A549 treated with dexamethasone at 1 μM for 4 hours (cell line): ENCODE results near the gene ZNF195. TPM values are rescaled to one million over a fixed set of nuclear protein-coding genes. Genes with fewer than 3 reads are reported as not detected.

Experiments
- total RNA-seq: library from RNA; stranded (reverse); fragments of 200-300 nt; extraction: Qiagen RNA extraction; gene quantifications from 5 replicates; pipeline ENCODE4 v1.2.3, GENCODE V29; 2022

The ZNF195 gene
- 17.0 to 23.2 TPM (median 18.6 TPM) in 5 replicates for total RNA-seq

DNA sequence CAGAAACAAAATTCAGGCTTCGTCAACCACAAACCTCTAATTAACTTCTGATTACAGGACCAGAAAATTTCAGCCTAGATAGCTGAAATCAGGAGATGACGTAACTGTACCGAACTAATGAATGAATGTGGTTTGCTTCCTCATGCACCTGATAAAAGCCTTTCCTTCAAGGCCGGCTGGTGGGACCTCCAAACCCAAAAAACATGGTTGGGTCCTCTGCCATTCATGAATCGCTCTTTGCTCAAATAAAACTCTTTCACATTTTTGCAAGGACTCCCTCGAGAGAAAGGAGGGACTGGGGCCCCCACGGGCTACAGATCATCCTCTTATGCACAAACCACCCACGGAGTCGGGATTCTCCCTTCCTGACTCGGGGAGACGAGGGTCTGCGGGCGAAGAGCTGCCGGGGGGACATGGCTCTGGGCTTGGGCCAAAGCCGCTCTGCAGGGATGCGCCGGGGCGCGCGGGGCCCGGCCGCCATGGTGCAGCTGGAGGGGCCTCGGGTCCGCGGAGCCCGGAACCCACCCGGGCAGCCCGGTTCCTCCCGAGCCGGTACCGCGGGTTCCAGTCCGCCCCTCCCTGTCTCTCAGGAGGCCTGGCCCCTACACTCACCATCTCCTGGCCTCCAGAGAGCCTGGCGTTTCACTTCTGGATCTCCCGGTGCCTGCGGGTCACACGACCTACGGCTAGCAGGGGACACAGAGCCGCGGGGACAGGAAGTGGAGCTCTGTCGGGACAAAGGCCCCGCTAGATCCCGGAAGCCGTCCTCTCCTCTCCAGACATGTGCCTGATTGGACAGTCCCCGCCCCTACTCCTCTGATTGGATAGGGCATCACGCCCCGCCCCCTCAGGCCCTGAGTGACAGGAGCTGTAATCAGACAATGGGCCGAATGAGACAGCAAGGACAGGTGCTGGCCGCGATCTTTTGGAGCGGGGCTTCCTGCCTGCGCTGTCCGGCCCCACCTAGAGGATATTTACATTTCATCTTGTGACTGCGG, at the start of gene ZNF195:
TSS of gene ZNF195 (minus strand) at position 721 of the 998 bp plus-strand sequence. CDS start at position 615, 106 bp downstream.

Other genes starting within 250 kb of the ZNF195 start
- gene OSBPL5, start 213.8 kb downstream of the ZNF195 start, total RNA-seq, result 6.9 to 10.6 TPM (median 9.1 TPM) in 5 replicates
- not detected in 5 replicates for gene MRGPRG, start 160.3 kb downstream of the ZNF195 start, total RNA-seq
- gene MRGPRE, start 146.7 kb downstream of the ZNF195 start, total RNA-seq, result 0.06 to 0.14 TPM (median 0.08 TPM) in 4 of 5 replicates, not detected in the other